Activated T-helper 2 cell treated with anti-CD3 and anti-CD28 coated beads, Interferon-gamma antibody, Interleukin-2, Interleukin-4, amounts not matched to agents 10 μg/mL and 5 μg/mL and 100 μg/mL, durations not matched to agents 14 hours and 24 hours and 36 hours (primary cell): ENCODE results near the gene BTBD9. TPM values are rescaled to one million over a fixed set of nuclear protein-coding genes. Genes with fewer than 3 reads are reported as not detected.
"Not testable (repeated sequence)": the region's sequence is repeated elsewhere in the genome, so short reads cannot be mapped to it uniquely, and the experiment has no call there.

Experiments
- DNase-seq: peaks from one replicate; pipeline ENCODE4 v3.0.0; 2021; ENCODE audit warnings: low spot score
- H3K27ac Mint-ChIP-seq: one replicate; pipeline ENCODE4 v1.8.0; 2021; ENCODE audit warnings: mixed read lengths
- H3K27me3 Mint-ChIP-seq: one replicate; pipeline ENCODE4 v1.8.0; 2021; ENCODE audit warnings: low read depth, mixed read lengths
- H3K36me3 Mint-ChIP-seq: one replicate; pipeline ENCODE4 v1.8.0; 2021; ENCODE audit warnings: low read depth, mixed read lengths
- H3K4me1 Mint-ChIP-seq: one replicate; pipeline ENCODE4 v1.8.0; 2021; ENCODE audit warnings: low read depth, mixed read lengths
- H3K4me3 Mint-ChIP-seq: one replicate; pipeline ENCODE4 v1.8.0; 2021; ENCODE audit warnings: low read depth, mild to moderate bottlenecking, moderate library complexity, mixed read lengths
- H3K9me3 Mint-ChIP-seq: one replicate; pipeline ENCODE4 v1.8.0; 2021; ENCODE audit warnings: mixed read lengths
- intact Hi-C: fragments of 100-400 bp; cut with micrococcal nuclease; formaldehyde crosslinking; loops from one replicate; pipeline ENCODE4 v1.15.1; 2023
- total RNA-seq: library from RNA; stranded (reverse); gene quantifications from 2 replicates; pipeline ENCODE4 v1.2.3, GENCODE V29; 2022

Gene BTBD9
- total RNA-seq, 1 donor from 2014 or later, result 15.2 TPM

GRCh38 chr6:38640216-38640909 is 634 bp upstream of the BTBD9 start:
- intact Hi-C loops, result no loop called here
- H3K9me3 Mint-ChIP-seq, result no peaks in the 10 kb centered on the region
- peaks cover 43% of the 10 kb centered on the region for H3K4me1 Mint-ChIP-seq
- H3K36me3 Mint-ChIP-seq, result no peaks in the 10 kb centered on the region
- H3K4me3 Mint-ChIP-seq, result peak overlapping the region; percentile 89
- peak overlapping the region; percentile 86 for H3K27ac Mint-ChIP-seq
- H3K27me3 Mint-ChIP-seq, result no peaks in the 10 kb centered on the region
- DNase-seq, result no peak

GRCh38 chr6:38638941-38639497 is 710 bp downstream of the BTBD9 start:
- H3K4me3 Mint-ChIP-seq, result peak overlapping the region; percentile 89
- peaks cover 48% of the 10 kb centered on the region for H3K4me1 Mint-ChIP-seq
- peak; percentile 44 for DNase-seq
- H3K27me3 Mint-ChIP-seq, result no peaks in the 10 kb centered on the region
- peak overlapping the region; percentile 79 for H3K27ac Mint-ChIP-seq
- H3K9me3 Mint-ChIP-seq, result no peaks in the 10 kb centered on the region
- intact Hi-C loops, result loop anchor here (1.0 to 5.0 kb wide), 3 partner anchors 63 to 76 kb away; partner anchors contain the start of genes DNAH8 and GLO1
- no peaks in the 10 kb centered on the region for H3K36me3 Mint-ChIP-seq

GRCh38 chr6:38637756-38638155 is 2.0 kb downstream of the BTBD9 start:
- no peak for DNase-seq
- Mint-ChIP-seq H3K36me3 (no peaks in the 10 kb centered on the region), H3K4me3 (no peak overlapping the region), H3K27ac (no peak overlapping the region), H3K9me3 (no peaks in the 10 kb centered on the region), H3K27me3 (no peaks in the 10 kb centered on the region), H3K4me1 (peaks cover 48% of the 10 kb centered on the region)
- intact Hi-C loops, result loop anchor here (2.0 to 5.0 kb wide), 2 partner anchors 65 to 77 kb away; partner anchors contain the start of genes DNAH8 and GLO1

- no peaks in the 10 kb centered on the region for H3K36me3 Mint-ChIP-seq
- peaks cover 42% of the 10 kb centered on the region for H3K4me1 Mint-ChIP-seq
- no peaks in the 10 kb centered on the region for H3K9me3 Mint-ChIP-seq
- no peak overlapping the region for H3K4me3 Mint-ChIP-seq
- H3K27me3 Mint-ChIP-seq, result no peaks in the 10 kb centered on the region
- DNase-seq, result no peak
- intact Hi-C loops, result loop anchor here (5.0 kb wide), 1 partner anchor 66 kb away; the partner anchor contains the start of gene GLO1
- no peak overlapping the region for H3K27ac Mint-ChIP-seq
Measured at GRCh38 chr6:38636027-38636426, 3.7 kb downstream of the BTBD9 start.

DNA sequence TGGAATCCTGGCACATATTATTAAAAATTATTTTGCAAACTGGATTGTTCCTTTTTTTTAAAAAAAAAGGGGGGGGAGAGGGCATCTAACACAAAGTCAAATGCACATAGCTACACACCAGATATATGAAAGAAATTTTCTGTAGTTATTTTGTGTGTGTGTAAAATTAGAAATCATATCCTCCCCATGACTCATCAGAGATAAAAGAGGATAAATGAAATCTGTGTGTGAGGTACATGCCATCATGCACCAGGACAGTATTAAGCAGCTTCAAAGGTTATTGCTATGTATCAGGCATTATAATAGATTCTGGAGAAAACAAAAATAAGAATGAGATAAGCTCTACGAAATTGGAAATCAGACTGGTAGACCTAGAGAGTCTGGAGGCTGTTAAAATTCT is 5.2 kb downstream of the BTBD9 start:
- Mint-ChIP-seq H3K9me3 (no peaks in the 10 kb centered on the region), H3K4me1 (peaks cover 37% of the 10 kb centered on the region), H3K4me3 (no peak overlapping the region), H3K27me3 (no peaks in the 10 kb centered on the region), H3K27ac (no peak overlapping the region), H3K36me3 (no peaks in the 10 kb centered on the region)
- intact Hi-C loops, result no loop called here
- DNase-seq, result no peak

DNA sequence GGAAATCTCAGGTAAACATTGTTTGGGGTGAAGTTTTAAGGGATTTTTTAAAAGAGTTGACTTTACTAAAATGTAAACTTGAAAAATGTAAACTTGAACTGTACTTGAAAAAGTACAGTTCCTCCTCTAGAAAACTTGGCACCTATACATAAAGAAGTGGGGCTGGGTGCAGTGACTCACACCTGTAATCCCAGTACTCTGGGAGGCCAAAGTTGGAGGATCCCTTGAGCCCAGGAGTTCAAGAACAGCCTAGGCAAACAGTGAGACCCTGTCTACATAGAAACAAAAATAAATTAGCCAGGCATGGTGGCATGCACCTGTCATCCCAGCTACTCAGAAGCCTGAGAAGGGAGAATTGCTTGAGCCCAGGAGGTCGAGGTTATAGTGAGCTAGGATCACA is 7.2 kb downstream of the BTBD9 start:
- no peak overlapping the region for H3K27ac Mint-ChIP-seq
- no peaks in the 10 kb centered on the region for H3K36me3 Mint-ChIP-seq
- no peaks in the 10 kb centered on the region for H3K9me3 Mint-ChIP-seq
- intact Hi-C loops, result no loop called here
- no peak overlapping the region for H3K4me3 Mint-ChIP-seq
- no peak for DNase-seq
- peaks cover 24% of the 10 kb centered on the region for H3K4me1 Mint-ChIP-seq
- H3K27me3 Mint-ChIP-seq, result no peaks in the 10 kb centered on the region

GRCh38 chr6:38631186-38631783 is 8.4 kb downstream of the BTBD9 start:
- DNase-seq, result no peak
- intact Hi-C loops, result no loop called here
- Mint-ChIP-seq H3K4me1 (peaks cover 12% of the 10 kb centered on the region), H3K9me3 (no peaks in the 10 kb centered on the region), H3K27me3 (no peaks in the 10 kb centered on the region), H3K36me3 (no peaks in the 10 kb centered on the region), H3K4me3 (no peak overlapping the region), H3K27ac (no peak overlapping the region)

DNA sequence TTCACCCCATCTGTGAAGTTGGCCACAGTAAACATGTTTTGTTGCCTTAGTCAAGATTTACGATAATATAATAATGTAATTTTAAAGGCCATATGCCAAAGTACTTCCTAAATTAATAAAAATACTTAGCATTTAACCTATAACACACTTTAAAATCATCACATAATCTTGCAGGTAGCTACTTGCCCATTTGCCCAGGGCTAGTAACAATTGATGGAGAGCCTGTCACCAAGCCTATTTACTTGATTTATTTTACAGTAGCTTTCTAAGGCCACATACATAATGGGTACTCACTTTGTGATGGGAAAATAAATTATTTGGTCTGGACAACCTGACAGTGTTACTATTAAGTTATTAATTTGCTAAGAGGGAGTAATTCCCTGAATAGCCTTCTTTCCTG is 14.5 kb downstream of the BTBD9 start:
- Mint-ChIP-seq H3K36me3 (no peaks in the 10 kb centered on the region), H3K4me3 (no peak overlapping the region), H3K27ac (no peak overlapping the region), H3K4me1 (no peaks in the 10 kb centered on the region), H3K9me3 (no peaks in the 10 kb centered on the region), H3K27me3 (no peaks in the 10 kb centered on the region)
- no peak for DNase-seq
- intact Hi-C loops, result no loop called here

DNA sequence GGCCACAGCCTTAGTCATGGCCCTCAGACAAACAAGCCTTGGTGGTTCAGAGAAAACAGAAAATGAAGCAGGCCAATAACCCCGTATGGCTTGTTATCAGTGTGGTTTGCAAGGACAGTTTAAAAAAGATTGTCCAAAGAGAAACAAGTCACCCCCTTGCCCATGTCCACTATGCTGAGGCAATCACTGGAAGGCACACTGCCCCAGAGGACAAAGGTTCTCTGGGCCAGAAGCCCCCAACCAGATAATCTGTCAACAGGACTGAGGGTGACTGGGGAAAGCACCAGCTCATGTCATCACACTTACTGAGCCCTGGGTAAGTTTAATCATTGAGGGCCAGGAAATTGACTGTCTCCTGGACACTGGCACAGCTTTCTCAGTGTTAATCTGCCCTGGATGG is 20.4 kb downstream of the BTBD9 start:
- H3K27ac Mint-ChIP-seq, H3K4me1 Mint-ChIP-seq, H3K27me3 Mint-ChIP-seq, H3K9me3 Mint-ChIP-seq, H3K36me3 Mint-ChIP-seq, DNase-seq, H3K4me3 Mint-ChIP-seq, intact Hi-C loops: not testable (repeated sequence)

- intact Hi-C loops, H3K27me3 Mint-ChIP-seq, H3K4me1 Mint-ChIP-seq, H3K27ac Mint-ChIP-seq, H3K9me3 Mint-ChIP-seq, H3K4me3 Mint-ChIP-seq, H3K36me3 Mint-ChIP-seq, DNase-seq: not testable (repeated sequence)
Measured at GRCh38 chr6:38618301-38618700, 21.4 kb downstream of the BTBD9 start.

DNA sequence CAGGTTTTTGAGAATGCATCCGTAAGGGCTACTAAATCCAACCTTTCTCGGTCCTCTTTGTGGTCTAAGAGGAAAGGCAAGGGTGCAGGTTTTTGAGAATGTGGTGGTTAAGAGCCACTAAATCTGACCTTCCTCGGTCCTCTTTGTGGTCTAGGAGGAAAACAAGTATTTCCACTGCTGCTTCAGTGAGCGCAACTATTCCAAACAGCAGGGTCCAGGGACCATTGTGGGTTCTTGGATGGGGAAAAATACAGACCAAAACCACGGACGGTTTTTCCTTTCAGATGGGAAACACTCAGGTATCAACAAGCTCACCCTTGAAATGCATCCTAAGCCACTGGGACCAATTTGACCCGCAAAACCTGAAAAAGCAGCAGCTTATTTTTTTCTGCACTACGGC is 21.9 kb downstream of the BTBD9 start:
- no peak for DNase-seq
- Mint-ChIP-seq H3K9me3 (no peaks in the 10 kb centered on the region), H3K27ac (no peak overlapping the region), H3K4me3 (no peak overlapping the region), H3K27me3 (no peaks in the 10 kb centered on the region), H3K36me3 (no peaks in the 10 kb centered on the region), H3K4me1 (no peaks in the 10 kb centered on the region)
- intact Hi-C loops, result no loop called here

- Mint-ChIP-seq H3K4me1 (no peaks in the 10 kb centered on the region), H3K9me3 (no peaks in the 10 kb centered on the region), H3K36me3 (no peaks in the 10 kb centered on the region), H3K27me3 (no peaks in the 10 kb centered on the region), H3K4me3 (no peak overlapping the region), H3K27ac (no peak overlapping the region)
- DNase-seq, result no peak
- intact Hi-C loops, result no loop called here
Measured at GRCh38 chr6:38612143-38612965, 27.4 kb downstream of the BTBD9 start.
